Activated naive CD4-positive, alpha-beta T cell treated with anti-CD3 and anti-CD28 coated beads, Interleukin-2, amount 10 ng/mL, durations not matched to agents 7 days and 5 days (primary cell): ENCODE data around the gene PCLO.
A peak's percentile ranks its signal among the peaks of the same experiment; 100 is the strongest.

ENCODE experiments used
- CTCF ChIA-PET: fragments of 350-600 bp; sonication (Branson Sonifier 250); formaldehyde crosslinking; loops from one replicate; lab custom pipeline; 2021; ENCODE audit warnings: antibody characterized with exemption; lab: Charles Lee
- DNase-seq: peaks from one replicate; pipeline ENCODE4 v3.0.0-alpha.2; 2020
- H3K27ac Mint-ChIP-seq: one replicate; pipeline ENCODE4 v1.8.0; 2021; ENCODE audit warnings: mild to moderate bottlenecking, moderate library complexity, mixed read lengths
- H3K27me3 Mint-ChIP-seq: one replicate; pipeline ENCODE4 v1.8.0; 2021; ENCODE audit warnings: mild to moderate bottlenecking, mixed read lengths
- H3K36me3 Mint-ChIP-seq: one replicate; pipeline ENCODE4 v1.8.0; 2021; ENCODE audit warnings: mixed read lengths
- H3K4me1 Mint-ChIP-seq: one replicate; pipeline ENCODE4 v1.8.0; 2021; ENCODE audit warnings: mixed read lengths
- H3K4me3 Mint-ChIP-seq: one replicate; pipeline ENCODE4 v1.8.0; 2021; ENCODE audit warnings: mild to moderate bottlenecking, moderate library complexity, mixed read lengths
- H3K9me3 Mint-ChIP-seq: one replicate; pipeline ENCODE4 v1.8.0; 2021; ENCODE audit warnings: mixed read lengths

The PCLO gene

GRCh38 chr7:83162402-83163256 lies at the start of gene PCLO:
Gene PCLO, minus strand, starts transcription at chr7:83162884. Its CDS starts 292 bp downstream, at chr7:83162592.
- Mint-ChIP-seq H3K27me3 (peaks cover 14% of the 10 kb centered on the region), H3K4me3 (peak within 1 kb of the TSS; percentile 33), H3K27ac (no peak within 1 kb of the TSS), H3K9me3 (no peaks in the 10 kb centered on the region), H3K36me3 (no peaks in the 10 kb centered on the region), H3K4me1 (no peaks in the 10 kb centered on the region)
- DNase-seq, result peak; percentile 59
- CTCF ChIA-PET, result no interaction called here

- H3K27ac Mint-ChIP-seq, result no peak overlapping the region
- no peaks in the 10 kb centered on the region for H3K4me1 Mint-ChIP-seq
- H3K27me3 Mint-ChIP-seq, result no peaks in the 10 kb centered on the region
- H3K4me3 Mint-ChIP-seq, result no peak overlapping the region
- CTCF ChIA-PET, result no interaction called here
- H3K36me3 Mint-ChIP-seq, result no peaks in the 10 kb centered on the region
- no peak for DNase-seq
- no peaks in the 10 kb centered on the region for H3K9me3 Mint-ChIP-seq
Measured at GRCh38 chr7:83211685-83212084, 49.0 kb upstream of the PCLO start.

DNA sequence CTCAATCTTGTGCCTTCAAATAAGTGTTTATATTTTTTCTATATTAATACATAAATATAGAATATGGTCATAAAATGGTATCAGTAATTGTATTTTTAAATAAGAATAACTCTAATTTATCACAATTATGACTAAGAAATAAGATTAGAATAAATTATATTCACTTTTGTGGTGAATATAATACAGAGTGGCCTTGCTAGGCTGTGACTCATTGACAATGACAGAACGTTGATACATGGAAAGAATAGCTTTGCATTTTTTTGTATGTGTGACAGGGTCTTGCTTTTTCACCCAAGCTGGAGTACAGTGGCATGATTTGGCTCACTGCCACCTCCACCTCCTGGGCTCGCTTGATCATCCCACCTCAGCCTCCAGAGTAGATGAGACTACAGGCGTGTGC lies 47.8 kb upstream of the PCLO start:
- no peaks in the 10 kb centered on the region for H3K36me3 Mint-ChIP-seq
- H3K27me3 Mint-ChIP-seq, result no peaks in the 10 kb centered on the region
- CTCF ChIA-PET, result no interaction called here
- DNase-seq, result no peak
- no peaks in the 10 kb centered on the region for H3K9me3 Mint-ChIP-seq
- H3K27ac Mint-ChIP-seq, result no peak overlapping the region
- no peak overlapping the region for H3K4me3 Mint-ChIP-seq
- H3K4me1 Mint-ChIP-seq, result no peaks in the 10 kb centered on the region

GRCh38 chr7:83204715-83205114 lies 42.0 kb upstream of the PCLO start:
- Mint-ChIP-seq H3K9me3 (no peaks in the 10 kb centered on the region), H3K4me3 (no peak overlapping the region), H3K36me3 (no peaks in the 10 kb centered on the region), H3K27ac (no peak overlapping the region), H3K4me1 (no peaks in the 10 kb centered on the region), H3K27me3 (no peaks in the 10 kb centered on the region)
- CTCF ChIA-PET, result no interaction called here
- no peak for DNase-seq

DNA sequence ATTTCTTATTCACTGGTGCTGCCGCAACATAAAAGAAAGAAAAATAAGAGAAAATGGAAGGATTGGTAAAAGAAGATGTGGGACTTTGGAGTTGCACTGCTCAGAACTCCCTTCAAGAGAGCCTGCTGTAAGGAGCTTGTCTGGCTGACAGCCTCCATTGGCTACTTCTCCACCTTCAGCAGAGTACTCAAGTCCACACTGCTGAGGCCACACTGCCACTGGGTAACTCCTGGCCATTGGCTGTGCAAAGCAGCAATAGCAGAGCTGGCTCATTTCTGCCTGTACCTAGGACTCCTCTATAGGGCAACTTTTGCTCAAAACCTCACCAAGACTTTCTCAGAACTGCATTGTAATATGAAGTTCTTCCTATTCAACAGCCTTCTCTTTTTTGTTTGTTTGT lies 38.7 kb upstream of the PCLO start:
- no peak for DNase-seq
- CTCF ChIA-PET, result no interaction called here
- Mint-ChIP-seq H3K4me3 (no peak overlapping the region), H3K9me3 (no peaks in the 10 kb centered on the region), H3K27me3 (no peaks in the 10 kb centered on the region), H3K4me1 (no peaks in the 10 kb centered on the region), H3K36me3 (no peaks in the 10 kb centered on the region), H3K27ac (no peak overlapping the region)

- CTCF ChIA-PET, result no interaction called here
- Mint-ChIP-seq H3K27ac (no peak overlapping the region), H3K4me1 (no peaks in the 10 kb centered on the region), H3K4me3 (no peak overlapping the region), H3K36me3 (no peaks in the 10 kb centered on the region), H3K27me3 (no peaks in the 10 kb centered on the region), H3K9me3 (no peaks in the 10 kb centered on the region)
- DNase-seq, result no peak
Measured at GRCh38 chr7:83190659-83191389, 28.1 kb upstream of the PCLO start.

GRCh38 chr7:83178796-83179195 lies 16.1 kb upstream of the PCLO start:
- H3K27me3 Mint-ChIP-seq, result no peaks in the 10 kb centered on the region
- no peaks in the 10 kb centered on the region for H3K36me3 Mint-ChIP-seq
- CTCF ChIA-PET, result no interaction called here
- DNase-seq, result no peak
- H3K4me3 Mint-ChIP-seq, result no peak overlapping the region
- H3K9me3 Mint-ChIP-seq, result peaks cover 11% of the 10 kb centered on the region
- H3K27ac Mint-ChIP-seq, result no peak overlapping the region
- no peaks in the 10 kb centered on the region for H3K4me1 Mint-ChIP-seq

DNA sequence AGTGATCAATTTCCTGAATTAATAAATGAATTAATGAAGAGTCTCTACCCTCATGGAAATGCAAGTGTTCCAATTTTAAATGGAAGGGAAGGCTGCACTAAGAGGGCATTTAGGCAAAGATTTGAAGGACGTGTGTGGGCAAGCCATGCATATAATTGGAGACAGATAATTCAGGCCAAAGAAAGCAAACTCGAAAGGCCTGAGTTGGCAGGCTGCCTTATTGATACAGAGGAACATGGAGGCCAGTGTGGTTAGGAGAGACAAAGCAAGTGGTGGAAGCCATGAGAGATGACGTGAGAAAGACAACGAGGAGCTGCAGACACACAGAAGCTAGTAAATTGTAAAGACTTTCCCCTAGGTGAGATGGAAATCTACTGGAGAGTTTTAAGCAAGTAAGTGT lies 15.4 kb upstream of the PCLO start:
- H3K27me3 Mint-ChIP-seq, result no peaks in the 10 kb centered on the region
- no peaks in the 10 kb centered on the region for H3K36me3 Mint-ChIP-seq

GRCh38 chr7:83173664-83174063 lies 11.0 kb upstream of the PCLO start:
- Mint-ChIP-seq H3K4me1 (no peaks in the 10 kb centered on the region), H3K36me3 (no peaks in the 10 kb centered on the region), H3K4me3 (no peak overlapping the region), H3K9me3 (no peaks in the 10 kb centered on the region), H3K27me3 (no peaks in the 10 kb centered on the region), H3K27ac (no peak overlapping the region)
- CTCF ChIA-PET, result no interaction called here
- DNase-seq, result no peak

More for the DNA sequence above, 15.4 kb upstream of the PCLO start:
- H3K4me1 Mint-ChIP-seq, result no peaks in the 10 kb centered on the region
- H3K9me3 Mint-ChIP-seq, result peaks cover 5% of the 10 kb centered on the region
- CTCF ChIA-PET, result no interaction called here
- no peak overlapping the region for H3K4me3 Mint-ChIP-seq
- no peak for DNase-seq
- no peak overlapping the region for H3K27ac Mint-ChIP-seq

GRCh38 chr7:83166781-83167180 lies 4.1 kb upstream of the PCLO start:
- Mint-ChIP-seq H3K4me1 (no peaks in the 10 kb centered on the region), H3K4me3 (no peak overlapping the region), H3K9me3 (no peaks in the 10 kb centered on the region), H3K27me3 (peaks cover 13% of the 10 kb centered on the region), H3K36me3 (no peaks in the 10 kb centered on the region), H3K27ac (no peak overlapping the region)
- no peak for DNase-seq
- CTCF ChIA-PET, result no interaction called here

DNA sequence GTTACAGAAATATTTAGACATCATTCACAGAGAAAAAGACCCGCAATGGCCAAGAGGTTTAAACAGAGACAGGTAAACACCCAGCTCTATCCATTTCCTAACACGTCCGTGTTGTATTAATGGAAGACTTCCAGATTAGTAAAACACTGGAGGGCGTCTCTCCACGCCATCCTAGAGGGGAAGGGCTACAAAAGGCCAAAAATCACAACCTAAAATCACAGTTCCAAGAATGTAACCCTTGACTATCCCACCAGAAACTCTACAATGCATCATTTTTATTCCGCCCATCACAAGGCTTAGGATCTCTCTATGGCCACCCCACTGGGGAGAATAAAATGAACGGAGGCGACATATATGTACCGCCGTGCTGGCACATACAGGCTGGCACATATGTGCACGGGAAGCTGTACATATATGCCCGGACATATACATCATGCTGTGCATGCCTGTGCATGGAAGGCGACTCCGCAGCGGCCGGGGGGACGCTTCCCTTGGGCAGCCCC lies 734 bp downstream of the PCLO start:
- Mint-ChIP-seq H3K4me1 (no peaks in the 10 kb centered on the region), H3K27ac (no peak overlapping the region), H3K9me3 (no peaks in the 10 kb centered on the region), H3K36me3 (no peaks in the 10 kb centered on the region), H3K4me3 (peak overlapping the region; percentile 8), H3K27me3 (peaks cover 14% of the 10 kb centered on the region)
- no peak for DNase-seq
- CTCF ChIA-PET, result no interaction called here

GRCh38 chr7:83161186-83161585 lies 1.5 kb downstream of the PCLO start:
- no peak overlapping the region for H3K4me3 Mint-ChIP-seq
- H3K36me3 Mint-ChIP-seq, result no peaks in the 10 kb centered on the region
- DNase-seq, result no peak
- H3K27ac Mint-ChIP-seq, result no peak overlapping the region
- no peaks in the 10 kb centered on the region for H3K4me1 Mint-ChIP-seq
- peaks cover 14% of the 10 kb centered on the region for H3K27me3 Mint-ChIP-seq
- no peaks in the 10 kb centered on the region for H3K9me3 Mint-ChIP-seq
- CTCF ChIA-PET, result no interaction called here

- no peak overlapping the region for H3K4me3 Mint-ChIP-seq
- H3K4me1 Mint-ChIP-seq, result no peaks in the 10 kb centered on the region
- H3K36me3 Mint-ChIP-seq, result no peaks in the 10 kb centered on the region
- no peaks in the 10 kb centered on the region for H3K9me3 Mint-ChIP-seq
- no peak for DNase-seq
- H3K27me3 Mint-ChIP-seq, result peaks cover 14% of the 10 kb centered on the region
- CTCF ChIA-PET, result interaction anchor here (0.6 kb wide), 1 partner anchor 756 kb away, joined by 3 read pairs; no protein-coding TSS in a partner anchor
- no peak overlapping the region for H3K27ac Mint-ChIP-seq
Measured at GRCh38 chr7:83159731-83160130, 3.0 kb downstream of the PCLO start.

DNA sequence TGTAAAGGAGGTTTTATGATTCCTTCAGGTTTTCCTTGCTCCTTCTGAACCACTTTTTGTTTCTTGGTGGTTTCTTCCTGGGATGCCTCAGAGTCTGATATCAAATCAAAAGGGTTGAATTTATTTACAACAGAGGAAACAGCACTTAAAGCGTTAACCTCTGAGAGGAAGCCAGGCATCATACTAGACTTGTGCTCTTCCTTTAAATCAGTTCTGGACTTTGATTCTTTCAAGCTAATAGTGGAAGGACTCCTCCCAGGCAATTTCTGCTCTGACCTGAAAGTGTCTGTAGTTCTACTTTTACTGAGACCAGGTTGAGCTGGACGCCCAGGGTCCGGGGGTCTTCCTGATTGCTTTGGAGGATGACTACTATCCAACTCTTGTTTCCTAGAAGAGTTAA lies 6.7 kb downstream of the PCLO start:
- H3K4me3 Mint-ChIP-seq, result no peak overlapping the region
- no peaks in the 10 kb centered on the region for H3K4me1 Mint-ChIP-seq
- CTCF ChIA-PET, result no interaction called here
- no peak for DNase-seq
- no peaks in the 10 kb centered on the region for H3K9me3 Mint-ChIP-seq
- no peaks in the 10 kb centered on the region for H3K36me3 Mint-ChIP-seq
- no peaks in the 10 kb centered on the region for H3K27me3 Mint-ChIP-seq
- no peak overlapping the region for H3K27ac Mint-ChIP-seq

DNA sequence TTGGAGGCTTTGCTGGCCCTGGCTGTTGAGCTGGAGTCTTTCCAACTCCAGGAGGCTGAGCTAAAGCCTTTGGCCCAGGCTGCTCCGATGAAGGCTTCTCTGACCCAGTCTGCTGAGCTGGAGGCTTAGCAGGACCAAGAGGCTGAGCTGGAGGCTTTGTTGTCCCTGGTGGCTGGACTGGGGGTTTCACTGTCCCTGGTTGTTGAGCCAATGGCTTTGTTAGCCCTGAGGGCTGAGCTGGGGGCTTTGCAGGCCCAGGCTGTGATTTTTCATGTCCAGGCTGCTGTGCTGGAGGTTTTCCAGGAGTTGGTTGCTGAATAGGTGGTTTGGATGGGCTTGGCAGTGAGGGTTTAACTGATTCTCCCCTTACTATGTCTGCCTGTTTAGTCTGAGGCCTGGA lies 7.3 kb downstream of the PCLO start:
- CTCF ChIA-PET, result no interaction called here
- H3K27me3 Mint-ChIP-seq, result no peaks in the 10 kb centered on the region
- H3K27ac Mint-ChIP-seq, result no peak overlapping the region

More for the DNA sequence above, 7.3 kb downstream of the PCLO start:
- no peaks in the 10 kb centered on the region for H3K4me1 Mint-ChIP-seq
- no peak for DNase-seq
- no peaks in the 10 kb centered on the region for H3K36me3 Mint-ChIP-seq
- no peak overlapping the region for H3K4me3 Mint-ChIP-seq
- H3K9me3 Mint-ChIP-seq, result no peaks in the 10 kb centered on the region
